ENCODE measurements around the gene P3H2. TPM values are rescaled to one million over a fixed set of nuclear protein-coding genes. Genes with fewer than 3 reads are reported as not detected.

Gene P3H2
- total and polyA plus RNA-seq, 2 experiments from 2014 or later: 8.2 to 24.2 TPM

DNA sequence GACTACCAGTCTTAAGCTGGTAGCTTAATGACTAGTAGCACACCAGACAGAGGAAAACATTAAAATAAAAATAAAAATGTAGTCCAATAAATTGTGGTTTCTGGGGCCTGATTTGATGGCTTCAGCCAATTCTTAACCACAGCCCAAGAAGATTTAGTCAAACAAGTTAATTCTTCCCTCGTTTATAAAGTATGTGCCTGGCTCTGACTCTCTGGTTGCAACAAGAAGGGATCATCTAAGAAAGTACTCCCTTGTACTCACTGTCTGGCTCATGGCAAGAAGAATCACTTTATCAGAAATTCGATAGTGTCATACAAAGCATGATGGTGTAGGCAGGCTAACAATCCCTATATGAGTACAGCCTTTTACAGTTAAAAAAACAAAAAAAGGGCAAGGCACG, 141.9 kb downstream of the P3H2 start:
- no peak overlapping the region for H3K27ac Mint-ChIP-seq
- no peak overlapping the region for H3K4me2 ChIP-seq
- H3K36me3 Mint-ChIP-seq (ENCODE audit: low read depth): peaks cover 58% of the 10 kb centered on the region; the same call in 2 of the 3 replicates
- H3K27me3 Mint-ChIP-seq (ENCODE audit: insufficient read depth, low read depth, poor library complexity): no peaks in the 10 kb centered on the region
- no peak overlapping the region for H2AFZ ChIP-seq
- TF ChIP-seq STAT1 (IDR thresholded peaks at IDR 0.05; ENCODE audit: unreplicated experiment) (no peak), EZH2 (IDR thresholded peaks at IDR 0.05; ENCODE audit: low read depth, unreplicated experiment) (no peak), CREB1 (CRISPR knock-in tag; IDR thresholded peaks at IDR 0.05; ENCODE audit: low read depth) (no peak)
- TF ChIP-seq, protein P1, sequence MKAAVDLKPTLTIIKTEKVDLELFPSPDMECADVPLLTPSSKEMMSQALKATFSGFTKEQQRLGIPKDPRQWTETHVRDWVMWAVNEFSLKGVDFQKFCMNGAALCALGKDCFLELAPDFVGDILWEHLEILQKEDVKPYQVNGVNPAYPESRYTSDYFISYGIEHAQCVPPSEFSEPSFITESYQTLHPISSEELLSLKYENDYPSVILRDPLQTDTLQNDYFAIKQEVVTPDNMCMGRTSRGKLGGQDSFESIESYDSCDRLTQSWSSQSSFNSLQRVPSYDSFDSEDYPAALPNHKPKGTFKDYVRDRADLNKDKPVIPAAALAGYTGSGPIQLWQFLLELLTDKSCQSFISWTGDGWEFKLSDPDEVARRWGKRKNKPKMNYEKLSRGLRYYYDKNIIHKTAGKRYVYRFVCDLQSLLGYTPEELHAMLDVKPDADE (IDR thresholded peaks at IDR 0.05): no peak
- ATAC-seq: no peak
- H3K4me3 ChIP-seq: no peak overlapping the region
- no peaks in the 10 kb centered on the region for H3K27me3 ChIP-seq (ENCODE audit: insufficient read depth)
- no peaks in the 10 kb centered on the region for H4K20me1 ChIP-seq (replicated peaks; ENCODE audit: insufficient read depth)
- no peaks in the 10 kb centered on the region; the same call in none of the 2 replicates for H3K36me3 ChIP-seq (ENCODE audit: insufficient read depth)
- no peaks in the 10 kb centered on the region for H3K9me3 Mint-ChIP-seq
- H3K79me2 ChIP-seq (replicated peaks; ENCODE audit: insufficient read depth): no peaks in the 10 kb centered on the region
- DNase-seq (ENCODE audit: low spot score): no peak
- peaks cover 22% of the 10 kb centered on the region for H3K4me1 Mint-ChIP-seq
- no peak overlapping the region for H3K4me3 Mint-ChIP-seq
- H3K27ac ChIP-seq (ENCODE audit: low read depth): no peak overlapping the region
- no peaks in the 10 kb centered on the region for H3F3A ChIP-seq (replicated peaks; ENCODE audit: low read depth)
- peaks cover 3% of the 10 kb centered on the region; the same call in 1 of the 2 replicates for H3K9me2 ChIP-seq (ENCODE audit: insufficient read depth)
- peaks cover 16% of the 10 kb centered on the region for H3K4me1 ChIP-seq (ENCODE audit: insufficient read depth)

- no peak overlapping the region for H3K27ac ChIP-seq (ENCODE audit: low read depth)
- H3K36me3 Mint-ChIP-seq (ENCODE audit: low read depth): peaks cover 66% of the 10 kb centered on the region; the same call in 2 of the 3 replicates
- H3K27ac Mint-ChIP-seq: no peak overlapping the region
- TF ChIP-seq CREB1 (CRISPR knock-in tag; IDR thresholded peaks at IDR 0.05; ENCODE audit: low read depth) (no peak), ZNF331 (CRISPR knock-in tag; IDR thresholded peaks at IDR 0.05; ENCODE audit: low read depth) (no peak), NANOG (IDR thresholded peaks at IDR 0.05; ENCODE audit: borderline replicate concordance) (no peak), REST (IDR thresholded peaks at IDR 0.05; ENCODE audit: unreplicated experiment) (no peak)
- H3F3A ChIP-seq (replicated peaks; ENCODE audit: low read depth): no peaks in the 10 kb centered on the region
- no peak overlapping the region for H2AFZ ChIP-seq
- DNase-seq (ENCODE audit: low spot score) (no peak), ATAC-seq (no peak)
- H3K79me2 ChIP-seq (replicated peaks; ENCODE audit: insufficient read depth): no peaks in the 10 kb centered on the region
- H3K4me3 Mint-ChIP-seq: no peak overlapping the region
- no peaks in the 10 kb centered on the region for H3K9me3 Mint-ChIP-seq
- peaks cover 2% of the 10 kb centered on the region for H3K27me3 Mint-ChIP-seq (ENCODE audit: insufficient read depth, low read depth, poor library complexity)
- H3K9me2 ChIP-seq (ENCODE audit: insufficient read depth): peaks cover 3% of the 10 kb centered on the region; the same call in 1 of the 2 replicates
- H3K27me3 ChIP-seq (ENCODE audit: insufficient read depth): no peaks in the 10 kb centered on the region
- no peaks in the 10 kb centered on the region; the same call in none of the 2 replicates for H3K36me3 ChIP-seq (ENCODE audit: insufficient read depth)
- H3K4me1 ChIP-seq (ENCODE audit: insufficient read depth): 0 out of 2 replicates have a peak, but pooled peaks cover 2% of the 10 kb centered on the region
- no peak overlapping the region for H3K4me3 ChIP-seq
- peaks cover 9% of the 10 kb centered on the region; the same call in 2 of the 3 replicates for H3K4me1 Mint-ChIP-seq
- no peak overlapping the region for H3K4me2 ChIP-seq
- H4K20me1 ChIP-seq (replicated peaks; ENCODE audit: insufficient read depth): no peaks in the 10 kb centered on the region
Measured at GRCh38 chr3:189977174-189977573, 143.5 kb downstream of the P3H2 start.

All from GM23338 (cell line).